ENCODE data around the gene NRCAM.
A peak's percentile ranks its signal among the peaks of the same experiment; 100 is the strongest.

Gene NRCAM

DNA sequence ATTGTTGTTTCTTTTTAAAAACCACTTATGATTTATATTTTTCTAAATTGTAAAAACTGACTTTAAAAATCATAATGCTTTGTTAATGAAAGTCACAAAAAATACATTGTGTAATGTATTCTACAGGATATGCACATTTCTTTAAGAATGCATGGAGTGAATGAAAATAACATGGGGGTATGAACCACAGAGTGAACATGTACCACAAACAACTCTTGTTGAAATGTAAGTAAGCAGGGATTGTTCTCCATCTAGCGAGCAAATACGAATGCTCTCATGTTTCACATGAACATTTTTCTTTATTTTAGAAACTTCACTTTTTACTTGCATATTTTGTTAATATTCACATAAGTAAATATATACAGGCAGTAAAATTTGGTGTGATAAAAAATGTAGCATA lies 290.5 kb downstream of the NRCAM start:
- no peak for DNase-seq (ENCODE audit: low read depth)
- no peak for TF ChIP-seq CTCF (conservative IDR thresholded peaks at IDR 0.05; ENCODE audit: low read depth, low read length)
- no peak overlapping the region for H3K4me3 ChIP-seq (ENCODE audit: low read length)

- no peak for DNase-seq (ENCODE audit: low read depth)
- no peak overlapping the region for H3K4me3 ChIP-seq (ENCODE audit: low read length)
- peak; percentile 4 for TF ChIP-seq CTCF (conservative IDR thresholded peaks at IDR 0.05; ENCODE audit: low read depth, low read length)
Observed at GRCh38 chr7:108164946-108165345, 291.3 kb downstream of the NRCAM start.

- H3K4me3 ChIP-seq (ENCODE audit: low read length) = no peak overlapping the region
- no peak for DNase-seq (ENCODE audit: low read depth)
- TF ChIP-seq CTCF (conservative IDR thresholded peaks at IDR 0.05; ENCODE audit: low read depth, low read length) = no peak
Observed at GRCh38 chr7:108164342-108164741, 291.9 kb downstream of the NRCAM start.

GRCh38 chr7:108158776-108159175 lies 297.5 kb downstream of the NRCAM start:
- no peak for TF ChIP-seq CTCF (conservative IDR thresholded peaks at IDR 0.05; ENCODE audit: low read depth, low read length)
- no peak for DNase-seq (ENCODE audit: low read depth)
- H3K4me3 ChIP-seq (ENCODE audit: low read length) = no peak overlapping the region

GRCh38 chr7:108157606-108158335 lies 298.5 kb downstream of the NRCAM start:
- TF ChIP-seq CTCF (conservative IDR thresholded peaks at IDR 0.05; ENCODE audit: low read depth, low read length) = no peak
- no peak for DNase-seq (ENCODE audit: low read depth)
- no peak overlapping the region for H3K4me3 ChIP-seq (ENCODE audit: low read length)

DNA sequence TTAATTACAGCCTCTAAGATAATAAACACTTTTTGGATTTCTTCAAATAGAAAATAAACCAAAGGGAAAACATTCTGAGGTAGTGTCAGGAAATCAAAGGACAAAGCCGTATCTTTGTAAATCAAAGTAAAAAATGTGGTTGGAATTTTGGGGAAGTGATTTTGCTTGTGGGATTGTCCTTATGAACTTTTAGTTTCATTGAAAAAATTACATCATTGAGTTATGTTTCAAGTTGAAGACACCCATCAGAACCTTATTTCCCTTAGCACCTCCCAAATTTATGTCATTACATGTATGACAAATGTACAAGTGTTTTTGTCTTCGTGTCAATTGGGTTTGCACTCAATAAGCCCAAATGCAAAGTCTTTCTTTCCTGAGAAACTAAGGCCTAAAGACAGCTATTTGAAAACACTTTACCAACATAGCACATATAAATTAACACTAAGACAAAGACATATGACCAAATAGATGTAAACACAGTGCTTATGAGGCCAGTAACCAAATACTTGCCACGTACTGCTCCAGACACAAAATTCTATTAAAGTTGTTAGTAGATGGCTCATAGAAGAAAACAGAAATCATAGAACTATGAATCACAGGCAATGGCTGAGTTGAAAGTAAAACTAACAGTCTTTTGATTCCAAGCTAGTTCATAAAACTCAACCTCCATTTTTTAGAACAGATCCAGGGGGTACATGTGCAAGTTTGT lies 299.2 kb downstream of the NRCAM start:
- TF ChIP-seq CTCF (conservative IDR thresholded peaks at IDR 0.05; ENCODE audit: low read depth, low read length) = no peak
- no peak for DNase-seq (ENCODE audit: low read depth)
- H3K4me3 ChIP-seq (ENCODE audit: low read length) = no peak overlapping the region

- H3K4me3 ChIP-seq (ENCODE audit: low read length) = no peak overlapping the region
- no peak for DNase-seq (ENCODE audit: low read depth)
- TF ChIP-seq CTCF (conservative IDR thresholded peaks at IDR 0.05; ENCODE audit: low read depth, low read length) = no peak
Observed at GRCh38 chr7:108152198-108152597, 304.0 kb downstream of the NRCAM start.

Measured in retinal pigment epithelial cell (primary cell).